Omental fat pad (tissue), 4 donors: ENCODE data around the gene CIRBP. TPM values are rescaled to one million over a fixed set of nuclear protein-coding genes. Genes with fewer than 3 reads are reported as not detected.

Experiments
- ATAC-seq: fragments of 150-250 bp; one replicate; pipeline ENCODE4 v1.9.1; 2016; ENCODE audit warnings: mild to moderate bottlenecking, moderate library complexity; ENCODE audit not compliant: low FRiP score
- DNase-seq: peaks from one replicate; pipeline ENCODE4 v3.0.0-alpha.2; 2019; ENCODE audit warnings: low spot score
- total RNA-seq, 4 donors: library from RNA; depleted of rRNA; stranded (reverse); fragments of >200 nt; gene quantifications; one replicate each; pipeline ENCODE4 v1.1.0, GENCODE V29; 2016
- TF ChIP-seq, protein P1 (sequence below), 3 donors: fragments of 450-650 bp; IDR thresholded peaks; one replicate each; pipeline ENCODE4 v1.5.1; 2016 to 2017; ENCODE audit warnings: antibody characterized with exemption in 3 of 3, mild to moderate bottlenecking in 3 of 3, moderate library complexity in 2 of 3

Gene CIRBP
- total RNA-seq, 4 donors from 2014 or later, result 292 to 484 (median 372) TPM

GRCh38 chr19:1295169-1296012 lies 26.3 kb downstream of the CIRBP start:
- DNase-seq (no peak), ATAC-seq (no peak)

GRCh38 chr19:1296078-1296477 lies 26.9 kb downstream of the CIRBP start:
- ATAC-seq, result no peak
- TF ChIP-seq, protein P1, sequence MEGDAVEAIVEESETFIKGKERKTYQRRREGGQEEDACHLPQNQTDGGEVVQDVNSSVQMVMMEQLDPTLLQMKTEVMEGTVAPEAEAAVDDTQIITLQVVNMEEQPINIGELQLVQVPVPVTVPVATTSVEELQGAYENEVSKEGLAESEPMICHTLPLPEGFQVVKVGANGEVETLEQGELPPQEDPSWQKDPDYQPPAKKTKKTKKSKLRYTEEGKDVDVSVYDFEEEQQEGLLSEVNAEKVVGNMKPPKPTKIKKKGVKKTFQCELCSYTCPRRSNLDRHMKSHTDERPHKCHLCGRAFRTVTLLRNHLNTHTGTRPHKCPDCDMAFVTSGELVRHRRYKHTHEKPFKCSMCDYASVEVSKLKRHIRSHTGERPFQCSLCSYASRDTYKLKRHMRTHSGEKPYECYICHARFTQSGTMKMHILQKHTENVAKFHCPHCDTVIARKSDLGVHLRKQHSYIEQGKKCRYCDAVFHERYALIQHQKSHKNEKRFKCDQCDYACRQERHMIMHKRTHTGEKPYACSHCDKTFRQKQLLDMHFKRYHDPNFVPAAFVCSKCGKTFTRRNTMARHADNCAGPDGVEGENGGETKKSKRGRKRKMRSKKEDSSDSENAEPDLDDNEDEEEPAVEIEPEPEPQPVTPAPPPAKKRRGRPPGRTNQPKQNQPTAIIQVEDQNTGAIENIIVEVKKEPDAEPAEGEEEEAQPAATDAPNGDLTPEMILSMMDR (IDR thresholded peaks at IDR 0.05), result no peak
- DNase-seq, result no peak

More at GRCh38 chr19:1295169-1296012, 26.3 kb downstream of the CIRBP start:
- TF ChIP-seq, protein P1 (IDR thresholded peaks at IDR 0.05), result no peak

DNA sequence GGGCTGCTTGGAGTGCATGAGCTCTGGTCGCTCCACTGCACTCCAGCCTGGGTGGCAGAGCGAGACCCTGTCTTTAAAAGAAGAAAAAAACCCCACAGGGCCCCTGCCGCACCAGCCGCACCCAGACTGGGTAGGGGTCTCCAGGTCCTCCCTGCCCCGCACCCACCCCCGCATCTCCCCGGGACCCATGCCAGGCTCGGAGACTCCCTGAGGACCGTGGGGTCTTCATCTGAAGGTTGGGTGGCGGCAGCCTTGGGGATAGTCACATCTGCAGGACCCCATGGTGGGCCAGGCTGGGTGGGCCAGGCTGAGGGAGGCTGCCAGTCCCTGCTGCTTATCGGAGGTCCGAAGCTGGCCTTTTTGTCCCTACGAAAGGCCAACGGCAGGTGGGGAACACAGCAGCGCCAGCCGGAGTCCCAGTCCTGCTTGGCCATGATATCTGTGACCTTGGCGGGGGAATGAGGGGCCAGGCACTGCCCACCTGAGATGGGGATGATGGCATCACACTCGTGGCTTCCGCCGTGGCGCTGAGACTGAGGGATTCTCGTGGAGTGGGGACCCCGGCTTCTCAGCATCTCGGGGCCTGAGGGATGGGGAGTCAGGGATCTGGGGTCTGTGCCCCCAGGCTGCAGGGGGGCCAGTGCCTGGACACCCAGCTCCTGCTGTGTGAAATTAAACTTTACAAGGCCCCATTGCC lies 27.6 kb downstream of the CIRBP start:
- ATAC-seq (no peak), DNase-seq (no peak)
- TF ChIP-seq, protein P1 (IDR thresholded peaks at IDR 0.05), result no peak

DNA sequence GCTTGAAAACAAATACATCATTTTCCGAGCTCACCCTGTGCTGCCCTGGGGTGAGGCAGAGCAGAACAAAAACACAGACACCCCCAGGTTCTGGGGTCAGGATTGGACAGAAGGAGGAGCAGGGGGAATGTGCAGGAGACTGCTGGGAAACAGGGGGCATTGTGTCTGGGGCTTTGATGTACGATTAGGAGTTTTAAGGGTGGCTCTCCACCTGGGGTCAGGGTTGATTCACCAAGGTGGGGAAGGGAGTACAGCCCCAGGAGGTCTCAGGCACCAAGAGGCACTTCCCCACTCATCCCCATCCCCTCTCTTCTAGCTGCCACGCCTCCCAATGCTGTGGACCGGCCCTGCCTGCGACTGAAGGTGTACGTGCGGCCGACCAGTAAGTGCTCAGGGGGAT lies 29.1 kb downstream of the CIRBP start:
- TF ChIP-seq, protein P1 (IDR thresholded peaks at IDR 0.05), result no peak
- DNase-seq (no peak), ATAC-seq (no peak)

GRCh38 chr19:1299801-1300200 lies 30.7 kb downstream of the CIRBP start:
- TF ChIP-seq, protein P1 (IDR thresholded peaks at IDR 0.05), result no peak
- ATAC-seq (no peak), DNase-seq (no peak)

GRCh38 chr19:1300744-1301490 lies 31.8 kb downstream of the CIRBP start:
- TF ChIP-seq, protein P1 (IDR thresholded peaks at IDR 0.05), result no peak
- DNase-seq, result no peak
- ATAC-seq, result no peak
